ENCODE measurements around the gene SCN8A. TPM values are rescaled to one million over a fixed set of nuclear protein-coding genes. Genes with fewer than 3 reads are reported as not detected.

SCN8A gene
- total and polyA plus RNA-seq, 2 donors (not counting 3 experiments of a cell fraction or from before 2014, with no cell fraction given): 9.4 to 20.4 TPM

GRCh38 chr12:51844854-51845253, 253.8 kb downstream of the SCN8A start:
- POLR2A ChIA-PET: no interaction called here
- H3K9me1 ChIP-seq (replicated peaks; ENCODE audit: control insufficient read depth, extremely low read depth, insufficient read depth, low read length): no peaks in the 10 kb centered on the region
- H3K4me3 ChIP-seq (replicated peaks in 1 of 3; ENCODE audit: insufficient read depth in 1 of 3, low read depth in 1 of 3, low read length in 3 of 3): no peak overlapping the region
- H3K36me3 ChIP-seq (ENCODE audit: control insufficient read depth in 2 of 2, extremely low read depth in 1 of 2, insufficient read depth in 2 of 2, low read length in 2 of 2): no peaks in the 10 kb centered on the region
- H3K9ac ChIP-seq (replicated peaks; ENCODE audit: extremely low read depth, insufficient read depth, low read length): no peak overlapping the region
- TF ChIP-seq MAX (IDR thresholded peaks at IDR 0.05; ENCODE audit: insufficient read depth, insufficient read length) (no peak), JUN (IDR thresholded peaks at IDR 0.05; ENCODE audit: borderline replicate concordance, insufficient read depth, insufficient read length, low read depth) (no peak), POLR2AphosphoS5 (IDR thresholded peaks at IDR 0.05; ENCODE audit: insufficient read depth, low read depth, low read length) (no peak), MYC (IDR thresholded peaks at IDR 0.05; ENCODE audit: low read depth, low read length) (no peak), POLR2A (IDR thresholded peaks at IDR 0.05; ENCODE audit: low read depth, low read length) (no peak), FOS (IDR thresholded peaks at IDR 0.05; ENCODE audit: borderline replicate concordance, insufficient read depth, low read length) (no peak), EZH2 (IDR thresholded peaks at IDR 0.05; ENCODE audit: borderline replicate concordance, low read depth, low read length, severe bottlenecking) (no peak), CTCF (IDR thresholded peaks at IDR 0.05; ENCODE audit: extremely low read depth in 1 of 2, insufficient read depth in 1 of 2, low read depth in 1 of 2, low read length in 2 of 2) (no peak), GATA2 (IDR thresholded peaks at IDR 0.05; ENCODE audit: insufficient read depth, insufficient read length, low read depth, low read length) (no peak)
- no peaks in the 10 kb centered on the region for H3K79me2 ChIP-seq (ENCODE audit: control insufficient read depth, insufficient read depth, low read length)
- H4K20me1 ChIP-seq (replicated peaks; ENCODE audit: control insufficient read depth, extremely low read depth, insufficient read depth, low read length): no peaks in the 10 kb centered on the region
- H2AFZ ChIP-seq (ENCODE audit: low read depth, low read length): no peak overlapping the region
- peaks cover 4 to 15% of the 10 kb centered on the region in 2 experiments for H3K27me3 ChIP-seq (ENCODE audit: control insufficient read depth in 2 of 2, insufficient read depth in 2 of 2, low read length in 2 of 2)
- FAIRE-seq: no peak
- dilution Hi-C loops (cut with MboI; ENCODE audit: extremely low pct_ligation_motif_present, low sequenced_read_pairs) (no loop called here), intact Hi-C loops (cut with micrococcal nuclease) (no loop called here)
- no peak overlapping the region for H3K27ac ChIP-seq (ENCODE audit: insufficient read depth, low read depth, low read length)
- BruUV-seq (replicated peaks): no TSS peak
- CTCF ChIA-PET: no interaction called here
- DNase-seq (ENCODE audit: low read depth, low spot score): no peak
- no peaks in the 10 kb centered on the region for H3K4me1 ChIP-seq (ENCODE audit: control insufficient read depth, extremely low read depth, insufficient read depth, low read length)
- no peaks in the 10 kb centered on the region for H3K9me3 ChIP-seq (replicated peaks; ENCODE audit: control insufficient read depth, insufficient read depth, low read length)
- H3K4me2 ChIP-seq (ENCODE audit: insufficient read depth, low read length): no peak overlapping the region

Measured in endothelial cell of umbilical vein (primary cell).